ENCODE results near the gene TBC1D32.

DNA sequence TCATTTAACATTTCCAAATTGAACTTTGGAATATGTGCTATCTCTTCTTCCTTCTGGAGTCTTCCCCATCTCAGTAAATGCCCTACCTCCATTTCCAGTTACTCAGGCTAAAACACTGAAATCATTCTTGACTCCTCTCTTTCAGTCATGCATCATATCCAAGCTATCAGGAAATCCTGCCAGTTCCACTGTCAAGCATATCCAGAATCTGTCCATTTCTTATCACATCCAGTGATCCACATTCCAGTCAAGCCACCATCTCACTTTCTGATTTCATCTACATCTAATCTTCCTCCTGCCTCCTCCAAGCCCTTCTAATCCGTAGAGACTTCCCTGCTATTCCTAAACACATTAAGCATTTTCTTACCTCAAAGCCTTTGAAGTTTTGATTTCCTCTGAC, 15.3 kb upstream of the TBC1D32 start:
- TF ChIP-seq POLR2A (IDR thresholded peaks at IDR 0.05; ENCODE audit: low read length), result no peak
- no peak for TF ChIP-seq GATA1 (IDR thresholded peaks at IDR 0.05; ENCODE audit: low read depth, low read length)
